Vagina (tissue), 2 donors: ENCODE results near the gene HNRNPU.

ENCODE experiments used
- POLR2A ChIP-seq, 2 donors: fragments of 450-650 bp; IDR thresholded peaks; one replicate each; pipeline ENCODE4 v1.6.1; 2017; ENCODE audit warnings: antibody characterized with exemption in 2 of 2, mild to moderate bottlenecking in 2 of 2, moderate library complexity in 2 of 2
- POLR2AphosphoS5 ChIP-seq, 2 donors: sonication (generic); formaldehyde crosslinking; IDR thresholded peaks; one replicate each; pipeline ENCODE4 v1.9.0; 2017; ENCODE audit warnings: antibody characterized with exemption in 2 of 2, mild to moderate bottlenecking in 2 of 2, low read depth in 1 of 2; ENCODE audit not compliant: insufficient read depth in 1 of 2
- TF ChIP-seq, protein P1 (sequence below), 3 experiments: fragments of 450-650 bp in 2 of 3; fragments of 200-600 bp in 1 of 3; sonication (generic) in 1 of 3; IDR thresholded peaks; one replicate each; pipeline ENCODE4 v1.5.1; 2017 to 2019; ENCODE audit warnings: antibody characterized with exemption in 3 of 3, mild to moderate bottlenecking in 2 of 3, moderate library complexity in 2 of 3

DNA sequence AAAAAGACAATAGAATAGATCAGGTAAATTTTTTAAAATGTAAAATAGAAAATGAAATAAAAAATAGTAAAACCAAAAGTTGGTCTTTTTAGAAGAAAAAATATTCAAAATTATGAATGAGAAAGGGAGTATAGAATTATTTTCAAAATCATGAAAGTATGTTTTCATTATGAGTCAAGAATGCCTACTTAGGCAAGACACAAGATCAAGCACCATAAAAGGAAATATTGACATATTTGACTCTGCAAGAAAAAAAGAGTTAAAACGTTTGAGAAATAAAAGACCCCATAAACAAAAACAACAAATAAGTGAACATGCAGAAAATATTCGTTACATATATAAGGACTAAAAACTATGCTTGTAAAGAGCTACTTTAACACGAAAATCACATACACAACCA is 33.7 kb downstream of the HNRNPU start:
- TF ChIP-seq, protein P1, sequence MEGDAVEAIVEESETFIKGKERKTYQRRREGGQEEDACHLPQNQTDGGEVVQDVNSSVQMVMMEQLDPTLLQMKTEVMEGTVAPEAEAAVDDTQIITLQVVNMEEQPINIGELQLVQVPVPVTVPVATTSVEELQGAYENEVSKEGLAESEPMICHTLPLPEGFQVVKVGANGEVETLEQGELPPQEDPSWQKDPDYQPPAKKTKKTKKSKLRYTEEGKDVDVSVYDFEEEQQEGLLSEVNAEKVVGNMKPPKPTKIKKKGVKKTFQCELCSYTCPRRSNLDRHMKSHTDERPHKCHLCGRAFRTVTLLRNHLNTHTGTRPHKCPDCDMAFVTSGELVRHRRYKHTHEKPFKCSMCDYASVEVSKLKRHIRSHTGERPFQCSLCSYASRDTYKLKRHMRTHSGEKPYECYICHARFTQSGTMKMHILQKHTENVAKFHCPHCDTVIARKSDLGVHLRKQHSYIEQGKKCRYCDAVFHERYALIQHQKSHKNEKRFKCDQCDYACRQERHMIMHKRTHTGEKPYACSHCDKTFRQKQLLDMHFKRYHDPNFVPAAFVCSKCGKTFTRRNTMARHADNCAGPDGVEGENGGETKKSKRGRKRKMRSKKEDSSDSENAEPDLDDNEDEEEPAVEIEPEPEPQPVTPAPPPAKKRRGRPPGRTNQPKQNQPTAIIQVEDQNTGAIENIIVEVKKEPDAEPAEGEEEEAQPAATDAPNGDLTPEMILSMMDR (IDR thresholded peaks at IDR 0.05), result no peak
- TF ChIP-seq POLR2AphosphoS5 (IDR thresholded peaks at IDR 0.05; ENCODE audit: insufficient read depth in 1 of 2, low read depth in 1 of 2) (no peak), POLR2A (IDR thresholded peaks at IDR 0.05) (no peak)
